Measurements from ENCODE around the gene PSMD13. TPM values are rescaled to one million over a fixed set of nuclear protein-coding genes. Genes with fewer than 3 reads are reported as not detected.
"Not testable (repeated sequence)": the region's sequence is repeated elsewhere in the genome, so short reads cannot be mapped to it uniquely, and the experiment has no call there.

The PSMD13 gene
- total RNA-seq, 1 donor from 2014 or later = 92.3 TPM

- ATAC-seq = no peak
- no peak for DNase-seq
- intact Hi-C loops (cut with micrococcal nuclease) = no loop called here
Measured at GRCh38 chr11:257766-258493, 21.2 kb downstream of the PSMD13 start.

DNA sequence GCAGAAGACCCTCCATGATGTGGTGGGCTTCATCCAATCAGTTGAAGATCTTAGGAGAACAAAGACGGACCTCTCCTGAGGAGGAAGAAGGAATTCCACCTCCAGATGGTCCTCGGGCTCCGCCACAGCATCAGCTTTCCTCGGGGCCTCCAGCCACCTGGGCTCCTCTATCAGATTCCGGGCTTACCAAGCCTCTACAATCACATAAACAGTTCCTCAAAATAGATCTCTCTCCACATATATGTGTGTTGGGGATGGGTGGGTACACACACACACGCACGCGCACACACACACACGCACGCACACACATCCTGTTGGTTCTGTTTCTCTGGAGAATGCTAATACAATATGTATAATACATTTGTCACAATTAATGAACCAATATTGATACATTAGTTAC is 22.6 kb downstream of the PSMD13 start:
- no peak for ATAC-seq
- intact Hi-C loops (cut with micrococcal nuclease) = no loop called here
- no peak for DNase-seq

- no peak for ATAC-seq
- intact Hi-C loops (cut with micrococcal nuclease) = no loop called here
- no peak for DNase-seq
Measured at GRCh38 chr11:261624-262023, 24.8 kb downstream of the PSMD13 start.

DNA sequence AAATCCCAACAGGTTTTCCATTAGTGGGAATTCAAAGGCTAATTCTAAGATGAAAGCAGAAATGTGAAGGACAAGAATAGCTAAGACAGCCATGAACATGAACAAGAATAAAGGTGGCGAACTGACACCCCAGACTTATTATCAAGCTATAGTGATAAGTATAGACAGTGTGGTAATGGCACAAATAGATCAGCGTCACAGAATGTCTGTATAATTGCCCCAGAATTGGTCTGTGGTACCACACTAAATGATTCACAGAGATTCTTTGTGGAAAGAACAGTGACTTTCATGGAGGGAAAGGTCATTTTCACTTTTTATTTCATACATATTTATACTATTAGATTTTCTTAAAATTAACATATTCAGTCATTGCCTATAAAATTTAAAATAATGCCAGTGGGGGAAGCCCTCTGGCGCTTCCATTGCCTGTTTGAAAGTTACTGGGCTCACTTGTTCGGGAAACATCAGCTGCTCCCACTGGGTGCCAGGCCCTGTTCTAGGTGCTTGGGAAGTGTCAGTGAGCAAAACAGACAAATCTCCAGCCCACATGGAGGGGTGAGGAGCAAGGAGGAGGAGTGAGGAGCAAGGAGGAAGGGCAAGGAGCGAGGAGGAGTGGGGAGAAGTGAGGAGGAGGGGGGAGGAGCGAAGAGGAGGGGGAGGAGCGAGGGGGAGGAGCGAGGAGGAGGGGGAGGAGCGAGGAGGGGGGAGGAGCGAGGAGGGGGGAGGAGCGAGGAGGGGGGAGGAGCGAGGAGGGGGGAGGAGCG is 30.1 kb downstream of the PSMD13 start:
- ATAC-seq = peak; percentile 30
- intact Hi-C loops (cut with micrococcal nuclease) = no loop called here
- DNase-seq = no peak

- DNase-seq (peak; percentile 62), ATAC-seq (peak; percentile 51)
Measured at GRCh38 chr11:267491-267994, 30.8 kb downstream of the PSMD13 start.

GRCh38 chr11:268716-269145 is 32.0 kb downstream of the PSMD13 start:
- DNase-seq = peak; percentile 69
- intact Hi-C loops (cut with micrococcal nuclease) = not testable (repeated sequence)
- ATAC-seq = peak; percentile 82

More at GRCh38 chr11:267491-267994, 30.8 kb downstream of the PSMD13 start:
- intact Hi-C loops (cut with micrococcal nuclease) = no loop called here

- peak; percentile 47 for ATAC-seq
- intact Hi-C loops (cut with micrococcal nuclease) = no loop called here
- no peak for DNase-seq
Measured at GRCh38 chr11:269146-269890, 32.5 kb downstream of the PSMD13 start.

- no peak for DNase-seq
- intact Hi-C loops (cut with micrococcal nuclease) = no loop called here
- no peak for ATAC-seq
Measured at GRCh38 chr11:270451-271318, 33.9 kb downstream of the PSMD13 start.

- intact Hi-C loops (cut with micrococcal nuclease) = no loop called here
- no peak for ATAC-seq
- no peak for DNase-seq
Measured at GRCh38 chr11:271319-271715, 34.5 kb downstream of the PSMD13 start.

DNA sequence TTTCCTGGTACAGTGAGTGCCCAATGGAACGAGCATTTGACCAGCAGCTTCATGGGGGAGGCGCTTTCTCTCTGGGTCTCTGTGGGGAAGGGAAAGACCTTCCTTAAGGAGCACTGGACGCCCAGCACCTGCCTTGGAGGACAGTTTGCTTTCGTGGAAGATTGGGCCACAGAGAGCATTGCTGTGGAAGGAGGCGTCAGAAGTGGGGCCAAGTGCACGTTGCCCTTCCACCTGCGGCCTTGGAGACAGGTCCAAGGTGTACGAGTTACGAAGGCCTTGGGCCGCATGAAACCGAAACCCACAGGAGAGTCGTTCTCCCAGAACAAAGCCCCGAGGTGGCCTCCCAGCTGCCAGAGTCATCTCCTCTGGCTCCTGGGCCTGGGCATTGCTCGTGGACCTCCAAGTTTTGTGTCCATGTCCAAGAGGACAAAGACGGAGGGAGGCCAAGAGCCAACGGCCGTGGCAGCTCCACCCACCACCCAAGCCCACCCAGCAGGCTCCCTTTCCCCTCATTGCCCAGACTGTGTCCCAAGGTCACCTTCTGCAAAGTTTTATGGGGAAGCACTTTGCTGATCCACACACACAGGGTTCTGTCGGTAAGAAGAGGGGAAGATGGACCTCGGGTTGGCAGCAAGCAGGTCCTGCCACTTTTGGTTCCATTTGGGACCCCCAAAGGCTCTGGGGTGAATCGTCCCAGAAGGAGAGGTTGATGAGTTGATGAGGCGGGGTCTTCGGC is 35.6 kb downstream of the PSMD13 start:
- DNase-seq = no peak
- intact Hi-C loops (cut with micrococcal nuclease) = no loop called here
- no peak for ATAC-seq

- intact Hi-C loops (cut with micrococcal nuclease) = no loop called here
- ATAC-seq = no peak
Measured at GRCh38 chr11:272931-273198, 36.1 kb downstream of the PSMD13 start.

DNA sequence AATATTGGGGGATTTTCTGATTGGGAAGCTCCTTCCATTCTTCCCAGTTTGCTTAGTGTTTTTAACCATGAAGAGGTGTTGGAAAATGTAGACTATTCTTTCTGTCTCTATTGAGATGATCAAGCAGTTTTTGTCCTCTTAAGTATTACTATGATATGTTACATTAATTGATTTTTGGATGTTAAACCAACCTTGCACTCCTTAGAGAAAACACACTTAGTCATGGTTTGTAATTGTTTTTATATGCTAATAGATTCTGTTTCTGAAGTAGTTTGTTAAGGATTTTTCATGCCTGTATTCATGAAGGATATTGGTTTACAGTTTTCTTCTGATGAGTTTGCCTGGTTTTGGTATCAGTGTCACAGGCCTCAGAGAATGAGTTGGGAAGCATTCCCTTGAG is 39.4 kb downstream of the PSMD13 start:
- no peak for ATAC-seq
- intact Hi-C loops (cut with micrococcal nuclease) = no loop called here
- no peak for DNase-seq

More at GRCh38 chr11:272931-273198, 36.1 kb downstream of the PSMD13 start:
- DNase-seq = no peak

DNA sequence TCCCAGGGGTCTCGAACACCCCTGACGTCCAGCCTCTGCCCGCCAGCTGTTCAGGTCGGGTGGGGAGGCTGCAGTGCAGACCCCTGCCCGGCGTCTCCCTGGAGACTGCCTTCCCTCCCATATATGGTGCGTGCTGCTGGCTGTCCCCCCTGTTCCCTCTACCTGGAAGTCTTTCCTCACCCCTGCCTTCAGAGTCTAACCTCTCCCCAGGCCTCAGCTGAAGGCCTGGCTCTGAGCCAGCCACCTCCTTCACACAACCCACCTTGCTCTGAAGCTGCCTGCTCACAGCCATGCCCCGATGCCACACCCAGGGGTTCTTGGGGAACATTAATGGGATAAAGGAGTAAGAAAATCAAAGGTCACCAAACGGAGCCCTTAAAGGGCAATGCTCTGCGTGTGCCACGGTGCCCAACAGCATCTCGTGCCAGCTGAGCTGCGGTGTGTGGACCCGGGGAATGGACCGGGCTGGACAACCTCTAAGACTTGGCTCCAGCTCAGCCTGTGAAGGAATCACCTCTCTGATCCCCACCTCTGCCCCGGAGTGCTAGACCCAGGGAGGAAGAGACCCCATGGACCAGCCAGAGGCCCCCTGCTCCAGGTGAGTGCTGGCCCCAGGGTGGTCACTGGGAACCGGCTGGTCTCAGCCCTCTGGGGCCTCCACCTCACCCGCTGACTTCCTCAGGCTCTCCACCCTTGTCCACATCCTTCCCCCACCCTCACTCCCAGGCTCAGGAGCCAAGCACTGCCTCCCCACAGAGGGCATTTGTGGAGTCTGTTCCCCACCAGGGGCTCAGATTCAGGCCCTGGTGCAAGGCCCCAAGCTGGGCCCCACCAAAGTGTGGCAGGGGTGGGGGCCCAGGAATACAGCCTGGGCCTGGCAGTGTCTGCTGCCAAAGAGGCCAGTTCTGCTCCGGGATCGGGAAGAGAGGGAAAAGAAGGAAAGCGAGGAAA is 41.5 kb downstream of the PSMD13 start, which contains the start of gene NLRP6:
NLRP6 (plus strand) TSS at position 407 of the 951 bp plus-strand sequence; CDS start at position 570, 163 bp downstream.
- DNase-seq = no peak
- intact Hi-C loops (cut with micrococcal nuclease) = no loop called here
- no peak for ATAC-seq

GRCh38 chr11:279040-279965 is 42.5 kb downstream of the PSMD13 start:
- ATAC-seq = peak; percentile 48
- DNase-seq = peak; percentile 41
- intact Hi-C loops (cut with micrococcal nuclease) = no loop called here

GRCh38 chr11:279966-280705 is 43.4 kb downstream of the PSMD13 start:
- intact Hi-C loops (cut with micrococcal nuclease) = no loop called here
- peak; percentile 52 for DNase-seq

More at GRCh38 chr11:279966-280705, 43.4 kb downstream of the PSMD13 start:
- peak; percentile 48 for ATAC-seq

All from left ventricle myocardium superior (tissue), 1 donor.